BJ (cell line): ENCODE results near the gene ZNF506. TPM values are rescaled to one million over a fixed set of nuclear protein-coding genes. Genes with fewer than 3 reads are reported as not detected.
"Not testable (repeated sequence)": the region's sequence is repeated elsewhere in the genome, so short reads cannot be mapped to it uniquely, and the experiment has no call there.

Experiments
- CTCF ChIA-PET: fragments of 350-600 bp; formaldehyde crosslinking; extraction: SDS; loops from one replicate; lab custom pipeline; 2021; ENCODE audit warnings: antibody characterized with exemption, inconsistent platforms; lab: Yijun Ruan, JAX
- POLR2A ChIA-PET: fragments of 300-600 bp; sonication (Branson Sonifier 250); formaldehyde crosslinking; extraction: SDS; loops from one replicate; lab custom pipeline; 2021; ENCODE audit warnings: antibody characterized with exemption; lab: Charles Lee
- DNase-seq: peaks from one replicate; pipeline ENCODE4 v3.0.0-alpha.2; 2011; ENCODE audit warnings: low read depth
- H3K27me3 ChIP-seq: 2 replicates; pipeline ENCODE4 v1.6.0; 2011; ENCODE audit warnings: low read length; ENCODE audit not compliant: control insufficient read depth, insufficient read depth
- H3K36me3 ChIP-seq: 2 replicates; pipeline ENCODE4 v1.5.1; 2011; ENCODE audit warnings: low read length; ENCODE audit not compliant: control insufficient read depth, insufficient read depth
- H3K4me3 ChIP-seq: 2 replicates; pipeline ENCODE4 v1.5.1; 2011; ENCODE audit warnings: low read depth, mild to moderate bottlenecking, control low read depth, low read length
- CTCF ChIP-seq: IDR thresholded peaks from 2 replicates; pipeline ENCODE4 v1.5.1; 2011; ENCODE audit warnings: low read depth, mild to moderate bottlenecking, control low read depth, inconsistent platforms, low read length, moderate library complexity; ENCODE audit not compliant: insufficient read depth
- polyA plus RNA-seq: library from polyadenylated mRNA; depleted of rRNA; stranded (reverse); fragments of >200 nt; gene quantifications from 2 replicates; pipeline ENCODE4 v1.2.3, GENCODE V29; 2011

Gene ZNF506
- polyA plus RNA-seq, 1 experiment: 3.9 TPM

- no peak overlapping the region for H3K4me3 ChIP-seq
- no peaks in the 10 kb centered on the region for H3K27me3 ChIP-seq
- TF ChIP-seq CTCF: no peak
- ChIA-PET POLR2A (no interaction called here), CTCF (interaction anchor here (1.2 kb wide), 1 partner anchor 32 kb away, joined by 3 read pairs; no protein-coding TSS in a partner anchor)
- no peaks in the 10 kb centered on the region for H3K36me3 ChIP-seq
- DNase-seq: no peak
These were observed 75.0 kb downstream of the ZNF506 start for GRCh38 chr19:19746286-19747213.

- no peak for DNase-seq
- Histone ChIP-seq H3K4me3 (no peak overlapping the region), H3K36me3 (no peaks in the 10 kb centered on the region), H3K27me3 (no peaks in the 10 kb centered on the region)
- ChIA-PET POLR2A (no interaction called here), CTCF (interaction anchor here (1.2 kb wide), 1 partner anchor 31 kb away, joined by 3 read pairs; no protein-coding TSS in a partner anchor)
- TF ChIP-seq CTCF: no peak
These were observed 75.9 kb downstream of the ZNF506 start for GRCh38 chr19:19745496-19746285.

GRCh38 chr19:19744641-19745040, 76.9 kb downstream of the ZNF506 start:
- no peaks in the 10 kb centered on the region for H3K27me3 ChIP-seq
- ChIA-PET POLR2A (no interaction called here), CTCF (no interaction called here)
- no peak overlapping the region for H3K4me3 ChIP-seq
- no peak for DNase-seq
- TF ChIP-seq CTCF: no peak
- H3K36me3 ChIP-seq: no peaks in the 10 kb centered on the region

- H3K36me3 ChIP-seq, H3K4me3 ChIP-seq, DNase-seq, POLR2A ChIA-PET, H3K27me3 ChIP-seq, CTCF ChIA-PET: not testable (repeated sequence)
These were observed 77.6 kb downstream of the ZNF506 start for GRCh38 chr19:19743921-19744320.

GRCh38 chr19:19743176-19743575, 78.4 kb downstream of the ZNF506 start:
- no peak for DNase-seq
- CTCF ChIA-PET: no interaction called here

More at GRCh38 chr19:19743176-19743575, 78.4 kb downstream of the ZNF506 start:
- POLR2A ChIA-PET: no interaction called here
- Histone ChIP-seq H3K4me3 (no peak overlapping the region), H3K27me3 (no peaks in the 10 kb centered on the region), H3K36me3 (no peaks in the 10 kb centered on the region)
- no peak for TF ChIP-seq CTCF
